GM18909 (cell line): ENCODE data around the gene NECTIN2.
"Not testable (repeated sequence)": the region's sequence is repeated elsewhere in the genome, so short reads cannot be mapped to it uniquely, and the experiment has no call there.

ENCODE experiments used
- ATAC-seq: cut with Tn5 transposase; IDR thresholded peaks from one replicate; pipeline ENCODE4 v1.9.1; 2021; ENCODE audit warnings: mild to moderate bottlenecking; ENCODE audit not compliant: unreplicated experiment, poor library complexity

The NECTIN2 gene

GRCh38 chr19:44816301-44816700 lies 29.8 kb upstream of the NECTIN2 start:
- no peak for ATAC-seq

GRCh38 chr19:44817725-44818465 lies 28.2 kb upstream of the NECTIN2 start:
- no peak for ATAC-seq

DNA sequence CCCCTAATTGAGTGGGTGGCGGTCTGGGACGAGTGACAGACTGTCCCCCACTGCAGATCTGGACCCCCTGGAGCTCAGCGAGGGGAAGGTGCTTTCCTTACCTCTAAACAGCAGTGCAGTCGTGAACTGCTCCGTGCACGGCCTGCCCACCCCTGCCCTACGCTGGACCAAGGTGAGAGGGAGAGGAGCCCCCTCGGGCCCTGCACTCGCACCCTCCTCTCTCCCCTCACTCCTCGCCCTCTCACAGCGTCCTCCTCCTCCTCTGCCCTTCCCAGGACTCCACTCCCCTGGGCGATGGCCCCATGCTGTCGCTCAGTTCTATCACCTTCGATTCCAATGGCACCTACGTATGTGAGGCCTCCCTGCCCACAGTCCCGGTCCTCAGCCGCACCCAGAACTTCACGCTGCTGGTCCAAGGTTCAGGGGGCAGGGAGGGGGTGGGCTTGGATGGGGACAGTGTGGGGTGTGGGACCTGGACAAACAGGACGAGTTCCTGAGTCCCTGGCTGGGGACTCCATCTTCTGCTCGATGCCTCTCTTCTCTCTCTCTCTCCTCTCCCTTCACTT lies 27.5 kb upstream of the NECTIN2 start:
- ATAC-seq = no peak

GRCh38 chr19:44819246-44819832 lies 26.8 kb upstream of the NECTIN2 start:
- no peak for ATAC-seq

GRCh38 chr19:44820648-44821609 lies 25.2 kb upstream of the NECTIN2 start:
- ATAC-seq = no peak

GRCh38 chr19:44822177-44822576 lies 23.9 kb upstream of the NECTIN2 start:
- ATAC-seq = no peak

- no peak for ATAC-seq
Observed at GRCh38 chr19:44822670-44823372, 23.3 kb upstream of the NECTIN2 start.

GRCh38 chr19:44823373-44823698 lies 22.8 kb upstream of the NECTIN2 start:
- no peak for ATAC-seq

- ATAC-seq = no peak
Observed at GRCh38 chr19:44824761-44825160, 21.3 kb upstream of the NECTIN2 start.

- ATAC-seq = not testable (repeated sequence)
Observed at GRCh38 chr19:44832875-44833274, 13.2 kb upstream of the NECTIN2 start.

GRCh38 chr19:44834399-44834798 lies 11.7 kb upstream of the NECTIN2 start:
- not testable (repeated sequence) for ATAC-seq

GRCh38 chr19:44839276-44839675 lies 6.8 kb upstream of the NECTIN2 start:
- ATAC-seq = no peak

- ATAC-seq = no peak
Observed at GRCh38 chr19:44840811-44841210, 5.3 kb upstream of the NECTIN2 start.

DNA sequence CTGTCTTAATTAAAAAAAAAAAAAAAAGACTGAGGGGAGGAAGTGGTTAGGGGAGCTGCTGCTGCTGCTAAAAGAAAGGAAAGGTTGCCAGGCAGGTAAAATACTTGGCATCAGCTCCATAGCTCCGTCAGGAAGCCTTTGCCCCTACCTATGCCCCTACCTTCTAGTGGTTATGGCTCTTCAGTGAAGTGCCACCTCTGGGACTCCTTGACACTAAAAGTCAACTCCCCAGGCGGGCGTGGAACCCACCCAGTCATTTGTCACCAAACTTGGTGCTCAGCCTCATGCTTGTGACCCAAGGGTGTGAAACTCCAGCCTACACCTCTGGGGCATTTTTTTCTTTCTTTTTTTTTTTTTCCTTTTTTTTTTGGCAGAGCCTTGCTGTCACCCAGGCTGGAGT lies 4.9 kb upstream of the NECTIN2 start:
- ATAC-seq = no peak

- ATAC-seq = no peak
Observed at GRCh38 chr19:44845286-44845611, 848 bp upstream of the NECTIN2 start.

DNA sequence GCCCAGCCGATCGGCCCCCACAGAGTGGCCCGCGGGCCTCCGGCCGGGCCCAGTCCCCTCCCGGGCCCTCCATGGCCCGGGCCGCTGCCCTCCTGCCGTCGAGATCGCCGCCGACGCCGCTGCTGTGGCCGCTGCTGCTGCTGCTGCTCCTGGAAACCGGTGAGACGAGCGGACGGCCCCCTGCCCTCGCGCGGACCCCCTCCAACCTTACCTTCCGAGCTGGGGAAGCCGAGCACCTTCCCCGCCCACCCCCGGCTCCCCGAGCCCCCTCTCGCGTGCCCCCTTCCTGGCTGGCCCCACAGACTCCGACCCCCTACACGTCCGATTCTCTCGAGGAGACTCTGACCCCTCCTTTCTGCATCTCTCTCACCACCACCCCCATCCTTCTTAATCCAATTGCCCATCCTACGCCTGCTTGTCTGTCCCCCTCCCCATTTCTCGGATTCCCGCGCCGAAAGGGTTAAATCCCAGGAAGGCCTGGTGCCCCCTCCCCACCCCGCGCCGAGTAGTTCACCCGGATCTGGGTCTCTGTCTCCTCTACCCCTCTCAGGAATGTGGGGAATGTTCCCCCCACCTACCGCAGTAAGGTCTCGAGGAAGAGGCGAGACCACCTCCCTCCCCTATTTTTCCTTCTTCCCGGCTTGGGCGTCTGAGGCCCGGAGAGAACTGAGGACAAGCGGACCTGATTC lies 502 bp downstream of the NECTIN2 start:
- ATAC-seq = no peak

GRCh38 chr19:44847144-44848035 lies 1.3 kb downstream of the NECTIN2 start:
- no peak for ATAC-seq

DNA sequence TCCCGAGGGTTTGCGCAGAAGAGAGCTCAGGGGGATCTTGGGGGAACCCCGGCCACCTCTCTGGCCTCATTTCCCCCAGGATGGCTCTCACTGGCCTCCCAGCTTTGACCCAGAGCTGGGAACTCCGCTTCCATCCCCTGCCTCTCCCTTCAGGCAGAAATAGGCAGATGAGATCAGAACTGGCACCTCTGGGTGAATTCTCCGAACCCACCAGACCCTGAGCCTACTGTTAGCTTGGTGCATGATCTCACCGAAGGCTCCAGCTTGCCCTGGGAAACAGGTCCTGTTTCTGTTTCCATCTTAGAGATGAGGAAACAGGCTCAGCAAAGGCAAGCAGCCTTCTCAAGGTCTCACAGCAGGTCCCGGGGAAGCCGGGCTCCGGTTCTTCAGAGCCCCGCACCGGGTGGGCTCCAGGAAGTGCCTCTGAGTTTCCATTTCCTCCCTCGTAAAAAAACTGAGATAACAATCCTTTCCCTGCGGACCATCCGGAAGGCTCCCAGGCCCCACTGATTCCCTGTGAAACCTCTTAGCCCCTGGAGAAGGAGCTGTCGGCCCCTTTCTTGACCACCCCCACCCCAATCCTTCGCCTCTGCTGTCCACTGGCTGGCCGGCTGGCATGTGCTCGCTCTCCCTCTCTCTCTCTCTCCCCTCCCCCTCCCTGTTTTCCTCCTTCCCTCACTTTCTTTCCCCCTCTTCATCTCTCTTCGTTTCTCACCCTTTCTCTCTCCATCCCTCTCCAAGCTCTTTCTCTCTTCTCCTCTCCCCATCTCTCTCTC lies 2.1 kb downstream of the NECTIN2 start:
- ATAC-seq = no peak
